ENCODE measurements around the gene INHBC.

DNA sequence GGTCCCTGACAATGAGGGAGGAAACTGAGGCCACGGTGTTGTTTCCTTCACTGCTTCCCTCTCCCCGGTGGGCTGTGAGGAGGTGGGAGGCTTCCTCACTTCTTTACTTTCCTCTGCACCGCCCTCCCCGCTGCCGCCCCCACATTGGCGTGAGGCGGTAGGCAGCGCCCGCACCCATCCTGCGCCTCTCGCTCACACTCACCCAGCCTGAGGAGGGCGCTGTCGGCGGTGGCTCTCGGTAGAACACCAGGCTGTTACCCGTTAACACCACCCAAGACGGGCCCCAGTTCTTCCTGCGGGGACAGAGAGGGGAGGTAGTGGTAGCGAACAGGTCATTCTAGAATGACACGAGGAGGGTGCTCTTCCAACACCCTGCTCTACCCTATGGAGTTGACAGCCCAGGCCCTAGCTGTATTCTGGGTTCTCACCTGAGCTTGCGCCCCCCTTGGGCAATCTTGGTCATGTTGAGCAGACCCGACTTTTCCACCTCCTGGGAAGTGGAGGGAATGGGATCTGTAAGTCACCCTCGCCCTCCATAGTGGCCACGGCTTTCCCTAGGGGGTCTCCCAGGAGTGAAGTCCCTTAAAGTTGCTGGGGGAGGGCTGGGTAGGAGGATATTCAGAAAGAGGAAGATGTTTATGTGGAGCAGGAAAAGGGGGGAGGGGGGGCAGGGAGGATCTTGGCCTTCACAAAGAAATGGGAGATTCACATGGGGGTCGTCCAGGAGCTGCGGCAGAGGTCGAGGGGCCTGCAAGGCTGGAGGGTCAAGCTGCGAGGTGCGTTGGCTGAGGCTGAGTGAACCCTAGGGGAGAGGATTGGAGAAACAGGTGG lies 41.8 kb downstream of the INHBC start:
- TF ChIP-seq YY1 (IDR thresholded peaks at IDR 0.05; ENCODE audit: insufficient read depth, insufficient read length), result no peak
- TF ChIP-seq ZNF274 (IDR thresholded peaks at IDR 0.05; ENCODE audit: low read depth, low read length), result no peak

Data from NT2/D1 (cell line).